PC-9 (cell line): ENCODE data around the gene FBLIM1.

ENCODE experiments used
- EZH2 ChIP-seq: fragments of 200-600 bp; sonication (generic); IDR thresholded peaks from 2 replicates; pipeline ENCODE4 v1.8.0; 2017; ENCODE audit warnings: antibody characterized with exemption, low read depth
- TF ChIP-seq, protein P1 (sequence below): fragments of 200-600 bp; sonication (generic); conservative IDR thresholded peaks from 2 replicates; pipeline ENCODE4 v1.6.1; 2017; ENCODE audit warnings: mixed run types, antibody characterized with exemption, mild to moderate bottlenecking, moderate library complexity

DNA sequence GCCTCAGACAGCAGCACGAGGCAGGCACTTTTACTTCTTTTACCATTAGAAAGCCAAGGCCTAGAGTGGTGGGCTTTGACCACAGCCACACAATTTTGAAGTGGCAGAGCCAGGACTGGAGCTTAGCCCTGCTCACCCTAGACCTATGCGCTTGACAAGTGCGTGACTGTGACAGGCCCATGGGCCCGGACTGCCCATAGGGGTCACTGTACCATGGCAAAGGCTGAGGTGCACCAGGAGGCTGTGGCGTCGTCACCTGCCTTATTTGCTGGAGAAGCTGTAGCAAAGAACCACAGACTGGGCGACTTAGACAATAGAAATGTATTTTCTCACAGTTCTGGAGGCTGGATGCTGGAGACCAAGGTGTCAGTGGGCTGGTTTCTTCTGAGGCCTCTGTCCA lies 18.9 kb upstream of the FBLIM1 start:
- TF ChIP-seq, protein P1, sequence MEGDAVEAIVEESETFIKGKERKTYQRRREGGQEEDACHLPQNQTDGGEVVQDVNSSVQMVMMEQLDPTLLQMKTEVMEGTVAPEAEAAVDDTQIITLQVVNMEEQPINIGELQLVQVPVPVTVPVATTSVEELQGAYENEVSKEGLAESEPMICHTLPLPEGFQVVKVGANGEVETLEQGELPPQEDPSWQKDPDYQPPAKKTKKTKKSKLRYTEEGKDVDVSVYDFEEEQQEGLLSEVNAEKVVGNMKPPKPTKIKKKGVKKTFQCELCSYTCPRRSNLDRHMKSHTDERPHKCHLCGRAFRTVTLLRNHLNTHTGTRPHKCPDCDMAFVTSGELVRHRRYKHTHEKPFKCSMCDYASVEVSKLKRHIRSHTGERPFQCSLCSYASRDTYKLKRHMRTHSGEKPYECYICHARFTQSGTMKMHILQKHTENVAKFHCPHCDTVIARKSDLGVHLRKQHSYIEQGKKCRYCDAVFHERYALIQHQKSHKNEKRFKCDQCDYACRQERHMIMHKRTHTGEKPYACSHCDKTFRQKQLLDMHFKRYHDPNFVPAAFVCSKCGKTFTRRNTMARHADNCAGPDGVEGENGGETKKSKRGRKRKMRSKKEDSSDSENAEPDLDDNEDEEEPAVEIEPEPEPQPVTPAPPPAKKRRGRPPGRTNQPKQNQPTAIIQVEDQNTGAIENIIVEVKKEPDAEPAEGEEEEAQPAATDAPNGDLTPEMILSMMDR: 0 out of 2 replicates have a peak, but pooled peaks have one; percentile 13
- TF ChIP-seq EZH2: no peak
